Caco-2 (cell line): ENCODE data around the gene WWOX. TPM values are rescaled to one million over a fixed set of nuclear protein-coding genes. Genes with fewer than 3 reads are reported as not detected.

ENCODE experiments used
- BruUV-seq: library from RNA; stranded (reverse); fragments of 400-500 nt; replicated peaks from 2 replicates; lab custom pipeline; 2021; lab: Mats Ljungman, UMichigan
- CTCF ChIA-PET: fragments of 300-600 bp; sonication (Branson Sonifier 250); formaldehyde crosslinking; loops from one replicate; lab custom pipeline; 2022; ENCODE audit warnings: antibody characterized with exemption; lab: Charles Lee
- POLR2A ChIA-PET: fragments of 300-600 bp; sonication (Branson Sonifier 250); formaldehyde crosslinking; loops from one replicate; lab custom pipeline; 2022; ENCODE audit warnings: antibody characterized with exemption; lab: Charles Lee
- DNase-seq, 2 experiments: peaks; one replicate each; pipeline versions ENCODE4 v3.0.0 to v3.0.0-alpha.2; 2020 to 2022
- H3K27me3 ChIP-seq: replicated peaks from 2 replicates; pipeline ENCODE4 v1.6.0; 2011; ENCODE audit warnings: low read length; ENCODE audit not compliant: control insufficient read depth, insufficient read depth
- H3K36me3 ChIP-seq: 2 replicates; pipeline ENCODE4 v1.5.1; 2011; ENCODE audit warnings: low read length; ENCODE audit not compliant: control insufficient read depth, insufficient read depth
- H3K4me1 ChIP-seq: fragments of 250-450 bp; sonication (Bioruptor Pico); 2 replicates; pipeline ENCODE4 v1.5.1; 2020; ENCODE audit warnings: mild to moderate bottlenecking
- H3K4me3 ChIP-seq: 2 replicates; pipeline ENCODE4 v1.5.1; 2011; ENCODE audit warnings: low read depth, mild to moderate bottlenecking, control low read depth, low read length
- H3K9me3 ChIP-seq: fragments of 250-450 bp; sonication (Bioruptor Pico); 2 replicates; pipeline ENCODE4 v1.5.1; 2020; ENCODE audit warnings: mild to moderate bottlenecking, moderate library complexity
- H3K27ac Mint-ChIP-seq: one replicate; pipeline ENCODE4 v1.8.0; 2022; ENCODE audit warnings: mixed read lengths; ENCODE audit not compliant: unreplicated experiment
- H3K27me3 Mint-ChIP-seq: one replicate; pipeline ENCODE4 v1.8.0; 2022; ENCODE audit warnings: mixed read lengths; ENCODE audit not compliant: insufficient read depth, unreplicated experiment
- H3K36me3 Mint-ChIP-seq: one replicate; pipeline ENCODE4 v1.8.0; 2022; ENCODE audit warnings: mild to moderate bottlenecking, mixed read lengths; ENCODE audit not compliant: insufficient read depth, unreplicated experiment
- H3K4me1 Mint-ChIP-seq: one replicate; pipeline ENCODE4 v1.8.0; 2022; ENCODE audit warnings: low read depth, mixed read lengths; ENCODE audit not compliant: unreplicated experiment
- H3K4me3 Mint-ChIP-seq: one replicate; pipeline ENCODE4 v1.8.0; 2022; ENCODE audit warnings: mild to moderate bottlenecking, moderate library complexity, mixed read lengths; ENCODE audit not compliant: unreplicated experiment
- H3K9me3 Mint-ChIP-seq: one replicate; pipeline ENCODE4 v1.8.0; 2022; ENCODE audit warnings: mixed read lengths; ENCODE audit not compliant: unreplicated experiment
- intact Hi-C: fragments of 100-400 bp; cut with micrococcal nuclease; formaldehyde crosslinking; loops from one replicate; pipeline ENCODE4 v1.10.0; 2022; ENCODE audit not compliant: unreplicated experiment
- total RNA-seq: library from RNA; stranded (reverse); gene quantifications from 2 replicates; pipeline ENCODE4 v1.2.3, GENCODE V29; 2022
- TF ChIP-seq, protein P1 (sequence below), 2 experiments: fragments of 200-600 bp in 1 of 2; IDR thresholded peaks; 1 replicate in 1 of 2; 2 replicates in 1 of 2; pipeline versions ENCODE4 v1.5.1 to v1.8.0; 2011 to 2022; ENCODE audit warnings: antibody characterized with exemption in 1 of 2, control low read depth in 1 of 2, inconsistent platforms in 1 of 2, low read depth in 1 of 2, low read length in 1 of 2, mild to moderate bottlenecking in 1 of 2, moderate library complexity in 1 of 2; ENCODE audit not compliant: insufficient read depth in 1 of 2, severe bottlenecking in 1 of 2, unreplicated experiment in 1 of 2

The WWOX gene
- total RNA-seq, 1 experiment from 2014 or later, result 45.0 TPM

DNA sequence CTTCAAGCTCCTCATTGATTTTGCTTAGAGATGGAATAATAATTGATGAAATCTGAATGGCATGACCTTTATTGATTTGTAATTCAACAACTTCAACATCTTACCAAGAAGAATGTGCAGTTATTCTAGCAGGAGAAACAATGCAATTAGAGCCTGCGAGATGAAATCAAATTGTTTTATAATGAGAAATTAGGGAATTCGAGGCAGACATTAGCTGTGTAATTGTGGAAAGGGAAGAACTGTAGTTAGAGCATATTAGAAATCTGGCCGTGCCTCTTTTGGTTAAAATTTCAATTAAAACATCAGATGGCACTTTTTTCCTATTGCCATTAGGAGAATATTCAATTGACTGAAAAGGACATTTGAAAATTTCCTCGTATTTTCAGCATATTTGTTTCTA, 325.8 kb downstream of the WWOX start:
- no peak for DNase-seq
- intact Hi-C loops, result no loop called here
- Histone ChIP-seq H3K9me3 (no peaks in the 10 kb centered on the region), H3K4me3 (no peak overlapping the region), H3K4me1 (no peaks in the 10 kb centered on the region), H3K27me3 (no peaks in the 10 kb centered on the region), H3K36me3 (no peaks in the 10 kb centered on the region; the same call in 1 of the 2 replicates)
- ChIA-PET POLR2A (no interaction called here), CTCF (no interaction called here)
- Mint-ChIP-seq H3K27me3 (no peaks in the 10 kb centered on the region), H3K4me3 (no peak overlapping the region), H3K27ac (no peak overlapping the region), H3K4me1 (no peaks in the 10 kb centered on the region), H3K36me3 (no peaks in the 10 kb centered on the region), H3K9me3 (no peaks in the 10 kb centered on the region)
- TF ChIP-seq, protein P1, sequence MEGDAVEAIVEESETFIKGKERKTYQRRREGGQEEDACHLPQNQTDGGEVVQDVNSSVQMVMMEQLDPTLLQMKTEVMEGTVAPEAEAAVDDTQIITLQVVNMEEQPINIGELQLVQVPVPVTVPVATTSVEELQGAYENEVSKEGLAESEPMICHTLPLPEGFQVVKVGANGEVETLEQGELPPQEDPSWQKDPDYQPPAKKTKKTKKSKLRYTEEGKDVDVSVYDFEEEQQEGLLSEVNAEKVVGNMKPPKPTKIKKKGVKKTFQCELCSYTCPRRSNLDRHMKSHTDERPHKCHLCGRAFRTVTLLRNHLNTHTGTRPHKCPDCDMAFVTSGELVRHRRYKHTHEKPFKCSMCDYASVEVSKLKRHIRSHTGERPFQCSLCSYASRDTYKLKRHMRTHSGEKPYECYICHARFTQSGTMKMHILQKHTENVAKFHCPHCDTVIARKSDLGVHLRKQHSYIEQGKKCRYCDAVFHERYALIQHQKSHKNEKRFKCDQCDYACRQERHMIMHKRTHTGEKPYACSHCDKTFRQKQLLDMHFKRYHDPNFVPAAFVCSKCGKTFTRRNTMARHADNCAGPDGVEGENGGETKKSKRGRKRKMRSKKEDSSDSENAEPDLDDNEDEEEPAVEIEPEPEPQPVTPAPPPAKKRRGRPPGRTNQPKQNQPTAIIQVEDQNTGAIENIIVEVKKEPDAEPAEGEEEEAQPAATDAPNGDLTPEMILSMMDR (IDR thresholded peaks at IDR 0.05; ENCODE audit: insufficient read depth in 1 of 2, low read depth in 1 of 2, low read length in 1 of 2, severe bottlenecking in 1 of 2, unreplicated experiment in 1 of 2), result no peak
- BruUV-seq, result no TSS peak

DNA sequence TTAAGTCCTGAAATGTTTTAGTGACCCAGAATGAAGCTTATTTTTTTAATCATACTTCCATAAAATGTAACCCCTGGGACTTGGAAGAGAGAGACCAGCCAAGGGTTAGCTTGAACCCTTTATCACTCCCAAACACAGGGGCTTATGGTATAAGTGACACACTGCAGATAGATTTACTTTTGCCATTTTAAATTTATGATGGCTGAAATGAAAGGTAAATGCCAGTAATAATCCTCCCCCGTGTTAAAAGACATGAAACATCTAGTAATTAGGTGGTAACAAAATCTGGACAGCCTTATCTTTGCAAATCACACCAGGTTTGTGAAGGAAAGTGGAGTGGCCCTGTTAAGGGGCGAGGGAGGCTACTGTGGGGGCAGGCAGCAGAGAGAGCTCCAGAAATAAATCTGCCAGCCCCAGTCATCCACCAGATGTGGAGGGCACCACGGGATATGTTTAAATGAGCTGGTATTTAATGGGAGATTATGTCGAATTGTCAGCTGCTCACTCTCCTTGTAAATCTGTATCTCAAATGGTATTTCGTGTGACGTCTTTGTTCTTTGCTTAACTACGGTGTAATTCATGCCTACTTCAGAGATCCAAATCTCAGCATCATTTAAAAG, 326.5 kb downstream of the WWOX start:
- Histone ChIP-seq H3K4me3 (no peak overlapping the region), H3K9me3 (no peaks in the 10 kb centered on the region), H3K27me3 (no peaks in the 10 kb centered on the region), H3K36me3 (no peaks in the 10 kb centered on the region; the same call in 1 of the 2 replicates), H3K4me1 (no peaks in the 10 kb centered on the region)
- no TSS peak for BruUV-seq
- H3K36me3 Mint-ChIP-seq, result no peaks in the 10 kb centered on the region
- H3K4me3 Mint-ChIP-seq, result no peak overlapping the region
- H3K27ac Mint-ChIP-seq, result no peak overlapping the region
- POLR2A ChIA-PET, result no interaction called here
- H3K9me3 Mint-ChIP-seq, result no peaks in the 10 kb centered on the region
- no peaks in the 10 kb centered on the region for H3K27me3 Mint-ChIP-seq
- TF ChIP-seq, protein P1 (IDR thresholded peaks at IDR 0.05; ENCODE audit: insufficient read depth in 1 of 2, low read depth in 1 of 2, low read length in 1 of 2, severe bottlenecking in 1 of 2, unreplicated experiment in 1 of 2), result no peak
- no peaks in the 10 kb centered on the region for H3K4me1 Mint-ChIP-seq
- no peak for DNase-seq
- intact Hi-C loops, result no loop called here
- CTCF ChIA-PET, result no interaction called here

DNA sequence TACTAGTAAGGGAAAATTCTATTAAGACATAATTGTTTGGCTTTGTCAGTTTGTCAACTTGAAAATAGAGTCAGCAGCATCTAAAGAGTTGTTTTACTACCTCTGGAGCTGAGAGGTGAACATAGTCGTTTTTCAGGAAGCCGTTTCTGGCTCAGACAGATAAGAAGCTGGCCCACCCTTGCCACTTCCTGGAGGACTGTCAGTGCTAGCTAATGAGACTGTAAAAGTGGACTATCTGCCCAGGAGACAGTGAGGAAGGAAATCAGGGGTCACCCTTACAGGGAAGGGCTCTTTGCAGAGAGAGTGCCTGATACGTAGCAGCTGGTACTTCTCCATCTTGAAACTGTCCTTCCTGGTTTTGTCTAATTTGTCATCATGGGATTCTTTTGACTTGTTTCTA, 328.7 kb downstream of the WWOX start:
- no peaks in the 10 kb centered on the region for H3K9me3 Mint-ChIP-seq

More for the DNA sequence above, 328.7 kb downstream of the WWOX start:
- intact Hi-C loops, result no loop called here
- TF ChIP-seq, protein P1 (IDR thresholded peaks at IDR 0.05; ENCODE audit: insufficient read depth in 1 of 2, low read depth in 1 of 2, low read length in 1 of 2, severe bottlenecking in 1 of 2, unreplicated experiment in 1 of 2), result no peak
- Histone ChIP-seq H3K4me1 (no peaks in the 10 kb centered on the region), H3K9me3 (no peaks in the 10 kb centered on the region; the same call in 1 of the 2 replicates), H3K36me3 (peaks cover 2% of the 10 kb centered on the region; the same call in 1 of the 2 replicates), H3K4me3 (no peak overlapping the region), H3K27me3 (no peaks in the 10 kb centered on the region)
- H3K27ac Mint-ChIP-seq, result no peak overlapping the region
- no peaks in the 10 kb centered on the region for H3K27me3 Mint-ChIP-seq
- H3K4me1 Mint-ChIP-seq, result no peaks in the 10 kb centered on the region
- no TSS peak for BruUV-seq
- H3K36me3 Mint-ChIP-seq, result no peaks in the 10 kb centered on the region
- CTCF ChIA-PET, result no interaction called here
- POLR2A ChIA-PET, result no interaction called here
- DNase-seq, result no peak
- no peak overlapping the region for H3K4me3 Mint-ChIP-seq
